NT2/D1 (cell line): ENCODE measurements around the gene CRTC2.

Experiments
- DNase-seq: peaks from one replicate; pipeline ENCODE4 v3.0.0-alpha.2; 2011; ENCODE audit warnings: low read depth, low spot score
- H3K27me3 ChIP-seq: 2 replicates; pipeline ENCODE4 v1.6.0; 2011; ENCODE audit warnings: mild to moderate bottlenecking; ENCODE audit not compliant: insufficient read length, insufficient read depth
- H3K36me3 ChIP-seq: 2 replicates; pipeline ENCODE4 v1.6.1; 2011; ENCODE audit warnings: mild to moderate bottlenecking, low read length, mixed read lengths; ENCODE audit not compliant: insufficient read depth, insufficient read length
- H3K4me1 ChIP-seq: 2 replicates; pipeline ENCODE4 v1.5.1; 2011; ENCODE audit not compliant: insufficient read depth, insufficient read length
- H3K4me3 ChIP-seq: 2 replicates; pipeline ENCODE4 v1.5.1; 2011; ENCODE audit warnings: low read depth; ENCODE audit not compliant: insufficient read length
- H3K9ac ChIP-seq: 2 replicates; pipeline ENCODE4 v1.6.0; 2011; ENCODE audit warnings: low read depth; ENCODE audit not compliant: insufficient read length
- H3K9me3 ChIP-seq: 2 replicates; pipeline ENCODE4 v1.5.1; 2011; ENCODE audit warnings: mild to moderate bottlenecking, low read length; ENCODE audit not compliant: insufficient read depth
- SUZ12 ChIP-seq: IDR thresholded peaks from 2 replicates; pipeline ENCODE4 v1.6.1; 2011; ENCODE audit not compliant: insufficient read length, insufficient read depth; ENCODE audit errors: extremely low read depth
- YY1 ChIP-seq: IDR thresholded peaks from 2 replicates; pipeline ENCODE4 v1.6.1; 2011; ENCODE audit not compliant: insufficient read length, insufficient read depth
- ZNF274 ChIP-seq: IDR thresholded peaks from 2 replicates; pipeline ENCODE4 v1.6.1; 2011; ENCODE audit warnings: mild to moderate bottlenecking, low read depth, low read length

CRTC2 gene

GRCh38 chr1:153929981-153930948, 28.1 kb downstream of the CRTC2 start:
- no peak for DNase-seq
- H3K36me3 ChIP-seq, result peaks cover 58% of the 10 kb centered on the region
- peaks cover 3% of the 10 kb centered on the region for H3K4me1 ChIP-seq
- H3K27me3 ChIP-seq, result no peaks in the 10 kb centered on the region
- H3K9ac ChIP-seq, result no peak overlapping the region
- H3K9me3 ChIP-seq, result no peaks in the 10 kb centered on the region
- H3K4me3 ChIP-seq, result no peak overlapping the region
- TF ChIP-seq ZNF274, result no peak
- no peak for TF ChIP-seq SUZ12
- TF ChIP-seq YY1, result no peak

DNA sequence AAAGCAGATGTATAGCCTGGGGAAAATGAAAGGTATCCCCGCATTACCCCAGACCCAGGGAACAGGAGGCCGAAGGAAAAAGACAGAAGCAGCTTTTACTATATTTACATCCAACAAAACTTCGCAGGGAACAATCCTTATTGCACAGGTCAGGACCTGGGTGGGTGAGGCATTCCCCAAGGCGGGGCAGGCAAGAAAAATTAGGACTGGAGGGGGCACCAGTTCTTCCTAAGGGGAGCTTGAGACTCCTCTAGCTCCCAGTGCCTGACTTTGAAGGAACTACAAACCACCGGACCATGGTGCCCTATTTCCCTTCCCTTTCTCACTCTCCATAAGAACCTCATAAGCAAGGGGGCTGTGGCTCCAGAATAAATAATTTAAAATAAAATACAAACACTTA, 29.0 kb downstream of the CRTC2 start:
- H3K4me1 ChIP-seq, result peaks cover 3% of the 10 kb centered on the region
- TF ChIP-seq ZNF274, result no peak
- no peak for TF ChIP-seq SUZ12
- no peak for TF ChIP-seq YY1
- H3K4me3 ChIP-seq, result no peak overlapping the region
- no peaks in the 10 kb centered on the region for H3K27me3 ChIP-seq
- no peak for DNase-seq
- peaks cover 51% of the 10 kb centered on the region for H3K36me3 ChIP-seq
- H3K9ac ChIP-seq, result no peak overlapping the region
- no peaks in the 10 kb centered on the region for H3K9me3 ChIP-seq

- no peak for DNase-seq
- H3K27me3 ChIP-seq, result no peaks in the 10 kb centered on the region
- no peak for TF ChIP-seq ZNF274
- no peak for TF ChIP-seq SUZ12
- no peak for TF ChIP-seq YY1
- H3K4me1 ChIP-seq, result peaks cover 3% of the 10 kb centered on the region
- no peak overlapping the region for H3K9ac ChIP-seq
- peaks cover 46% of the 10 kb centered on the region for H3K36me3 ChIP-seq
- H3K9me3 ChIP-seq, result no peaks in the 10 kb centered on the region
- H3K4me3 ChIP-seq, result no peak overlapping the region
These were observed 29.5 kb downstream of the CRTC2 start for GRCh38 chr1:153928791-153929341.

GRCh38 chr1:153928245-153928644, 30.2 kb downstream of the CRTC2 start:
- TF ChIP-seq SUZ12 (no peak), YY1 (no peak), ZNF274 (no peak)
- H3K4me1 ChIP-seq, result peaks cover 3% of the 10 kb centered on the region
- DNase-seq, result no peak
- no peak overlapping the region for H3K4me3 ChIP-seq
- H3K36me3 ChIP-seq, result peaks cover 40% of the 10 kb centered on the region
- H3K9me3 ChIP-seq, result no peaks in the 10 kb centered on the region
- H3K9ac ChIP-seq, result no peak overlapping the region
- no peaks in the 10 kb centered on the region for H3K27me3 ChIP-seq

- H3K36me3 ChIP-seq, result peaks cover 26% of the 10 kb centered on the region
- DNase-seq, result no peak
- no peak overlapping the region for H3K4me3 ChIP-seq
- TF ChIP-seq SUZ12 (no peak), YY1 (no peak), ZNF274 (no peak)
- H3K4me1 ChIP-seq, result peaks cover 3% of the 10 kb centered on the region
- no peak overlapping the region for H3K9ac ChIP-seq
- H3K9me3 ChIP-seq, result no peaks in the 10 kb centered on the region
- no peaks in the 10 kb centered on the region for H3K27me3 ChIP-seq
These were observed 32.0 kb downstream of the CRTC2 start for GRCh38 chr1:153926405-153926804.

DNA sequence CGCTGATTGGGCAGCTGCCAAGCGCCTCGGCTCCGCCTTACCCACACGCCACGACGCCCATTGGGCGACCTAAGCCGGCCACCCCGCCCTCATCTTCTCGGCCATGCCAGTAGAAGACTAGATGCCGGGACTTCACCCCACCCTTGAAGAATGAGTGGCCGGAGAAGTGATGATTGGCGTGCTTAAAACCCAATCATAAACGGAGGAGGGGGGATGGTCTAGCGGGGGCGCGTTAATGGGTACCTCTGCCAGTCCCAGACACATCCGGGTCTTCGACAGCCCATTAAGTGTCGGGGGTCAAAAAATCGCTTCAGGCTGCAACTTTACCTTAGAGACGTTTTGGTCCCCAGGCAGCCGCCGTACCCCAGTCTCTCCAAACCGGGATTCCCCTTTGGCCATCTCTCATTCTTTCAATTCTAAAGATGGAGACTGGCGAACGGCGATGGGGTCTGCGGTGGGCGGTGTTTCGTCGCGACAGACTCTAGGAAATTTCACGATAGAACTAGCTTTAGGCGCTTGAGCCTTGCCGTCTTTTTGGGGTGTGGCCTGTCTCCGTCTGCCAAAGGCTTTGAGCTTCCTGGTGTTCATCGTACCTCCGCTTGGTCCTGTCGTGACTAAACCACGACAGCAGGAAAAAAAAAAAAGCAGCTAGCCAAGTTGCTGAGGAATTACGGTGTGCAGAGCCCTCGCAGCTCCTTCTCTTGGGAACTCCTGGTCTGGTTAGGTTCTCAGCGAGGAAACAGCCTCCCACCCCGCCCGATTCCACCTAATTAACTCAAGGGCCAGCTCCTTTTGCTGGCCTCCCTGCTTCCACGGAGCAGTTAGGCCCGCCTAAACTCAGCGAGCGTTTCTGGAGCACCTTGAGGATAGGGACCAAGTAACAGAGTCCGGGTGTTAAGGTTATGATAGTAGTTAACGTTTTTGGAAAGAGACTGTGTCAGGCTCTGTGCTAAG, 35.2 kb downstream of the CRTC2 start, which contains the start of gene GATAD2B:
Gene GATAD2B (minus strand): TSS at position 1 of the 954 bp plus-strand sequence. CDS start 94,625 bp downstream, outside the sequence.
- DNase-seq, result peak; percentile 100

More for the DNA sequence above, 35.2 kb downstream of the CRTC2 start, which contains the start of gene GATAD2B:
- peak within 1 kb of the TSS; percentile 94 for H3K9ac ChIP-seq
- peaks cover 4% of the 10 kb centered on the region for H3K4me1 ChIP-seq
- H3K36me3 ChIP-seq, result peaks cover 12% of the 10 kb centered on the region
- H3K27me3 ChIP-seq, result no peaks in the 10 kb centered on the region
- peak within 1 kb of the TSS; percentile 81 for H3K4me3 ChIP-seq
- H3K9me3 ChIP-seq, result no peaks in the 10 kb centered on the region
- TF ChIP-seq SUZ12 (no peak), YY1 (no peak), ZNF274 (no peak)
